NCI-H146 treated with DMSO at 0.1 percent for 48 hours (cell line): ENCODE measurements around the gene MDFIC.

ENCODE experiments used
- DNase-seq: peaks from one replicate; lab custom pipeline; 2025; ENCODE audit not compliant: unreplicated experiment; lab: John Stamatoyannopoulos, UW

Gene MDFIC

DNA sequence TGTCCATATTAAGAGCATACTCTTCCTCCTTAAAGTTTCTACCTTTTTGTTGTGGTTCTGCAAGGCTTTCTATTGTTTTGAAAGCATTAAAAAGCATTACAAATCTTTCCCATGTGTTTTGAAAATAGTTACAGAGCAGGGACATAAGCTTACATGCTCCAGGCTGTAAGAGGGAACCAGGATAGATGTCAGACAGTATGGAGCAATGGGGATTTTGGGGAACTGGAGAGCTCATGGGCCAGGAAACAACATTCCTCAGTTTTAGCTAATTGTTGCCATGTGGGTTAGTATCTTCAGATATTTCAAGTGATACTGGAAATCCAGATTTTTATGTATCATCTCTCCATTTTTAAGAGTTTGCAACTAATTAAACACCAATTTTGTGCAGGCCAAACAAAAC lies 3.5 kb downstream of the MDFIC start:
- no peak for DNase-seq

DNA sequence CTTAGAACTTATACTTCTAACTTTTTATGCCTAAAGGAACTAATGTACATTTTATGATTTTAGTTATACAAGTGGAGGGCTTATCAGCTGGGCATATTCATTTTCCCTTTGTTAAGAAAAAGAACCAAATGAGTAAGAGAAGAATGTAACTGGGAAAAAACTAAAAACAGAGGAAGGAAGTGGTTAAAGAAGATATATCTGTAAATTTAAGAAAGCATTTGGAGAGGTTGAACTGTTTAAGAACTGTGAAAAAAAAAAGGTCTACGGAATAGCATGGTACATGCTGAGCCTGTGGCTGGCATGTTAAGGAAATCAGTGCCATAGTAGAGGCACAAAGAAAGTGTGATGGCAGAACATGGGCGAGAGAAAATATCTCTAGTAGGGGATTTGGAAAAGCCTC lies 6.2 kb downstream of the MDFIC start:
- no peak for DNase-seq

- DNase-seq, result no peak
Measured at GRCh38 chr7:114929570-114929969, 7.7 kb downstream of the MDFIC start.

- DNase-seq, result no peak
Measured at GRCh38 chr7:114930107-114930661, 8.3 kb downstream of the MDFIC start.

DNA sequence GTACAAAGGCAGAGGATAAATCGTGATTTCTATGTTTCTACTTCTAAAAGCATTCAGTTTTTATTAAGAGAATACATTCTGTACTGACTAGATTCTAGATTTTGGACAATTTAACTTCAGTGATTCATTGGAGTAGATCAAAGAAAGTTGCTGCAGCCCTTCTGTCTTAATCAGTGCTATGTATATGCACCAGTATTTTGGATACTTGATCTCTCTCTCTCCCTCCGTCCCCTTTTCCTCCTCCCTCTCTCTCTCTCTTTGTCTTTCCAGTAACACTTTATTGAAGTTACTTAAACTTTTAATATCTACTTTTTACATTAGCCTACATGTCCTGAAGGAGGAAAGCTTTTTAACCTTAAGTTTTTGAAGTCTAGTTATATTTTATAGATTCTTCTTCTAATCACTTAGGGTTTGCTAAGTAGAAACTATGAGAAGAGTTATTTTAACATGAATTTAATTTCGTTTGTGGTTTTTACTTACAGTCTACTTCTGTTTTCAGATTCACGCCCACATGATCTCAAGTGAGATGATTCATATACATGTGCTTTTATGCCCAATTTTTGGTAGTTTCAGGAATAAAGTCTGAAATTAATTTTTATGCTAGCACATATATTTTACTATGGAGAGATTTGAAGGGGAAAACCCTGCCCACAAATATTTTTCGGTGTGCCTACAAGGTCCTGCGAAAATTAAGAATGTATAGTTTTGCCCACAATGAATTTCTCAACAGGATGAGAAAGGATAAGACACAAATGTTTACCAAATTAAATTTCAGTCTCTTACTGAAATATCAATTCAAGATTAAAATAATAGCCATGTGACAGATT lies 9.1 kb downstream of the MDFIC start:
- DNase-seq, result no peak

DNA sequence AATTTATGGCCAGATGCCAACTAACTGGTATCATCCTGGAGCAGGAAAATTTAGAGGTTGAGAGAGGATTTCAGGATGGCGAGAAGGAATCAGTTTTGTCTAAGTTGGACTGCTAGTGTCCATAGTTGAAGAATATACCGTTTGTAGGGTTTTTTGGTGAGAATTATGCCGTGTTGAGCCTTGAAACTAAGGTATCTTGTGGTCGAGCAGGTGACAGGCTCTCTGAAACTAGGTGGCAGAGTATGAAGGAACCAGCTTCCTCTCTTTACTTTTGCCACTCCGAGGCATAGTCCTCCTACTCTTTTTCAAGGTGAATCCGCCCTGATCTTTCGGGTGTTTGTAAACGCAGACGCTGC lies 9.7 kb downstream of the MDFIC start:
- DNase-seq, result no peak

DNA sequence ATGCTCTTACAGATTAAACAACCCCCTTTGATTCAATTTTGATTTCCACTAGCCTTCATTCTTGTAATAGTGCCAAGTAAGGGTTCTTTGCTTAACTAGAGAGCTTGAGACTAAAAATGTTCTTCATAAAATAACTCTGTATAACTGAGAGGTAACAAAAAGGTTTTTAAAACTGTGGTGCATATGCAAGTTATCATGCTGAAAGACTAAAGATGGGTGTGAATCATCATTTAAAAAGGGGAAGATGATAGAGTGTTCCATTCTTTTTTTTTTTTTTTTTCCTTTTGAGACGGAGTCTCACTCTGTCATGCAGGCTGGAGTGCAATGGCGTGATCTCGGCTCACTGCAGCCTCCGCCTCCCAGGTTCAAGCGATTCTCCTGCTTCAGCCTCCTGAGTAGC lies 11.1 kb downstream of the MDFIC start:
- no peak for DNase-seq

GRCh38 chr7:114933658-114934057 lies 11.8 kb downstream of the MDFIC start:
- DNase-seq, result no peak

GRCh38 chr7:114934086-114934485 lies 12.2 kb downstream of the MDFIC start:
- no peak for DNase-seq

DNA sequence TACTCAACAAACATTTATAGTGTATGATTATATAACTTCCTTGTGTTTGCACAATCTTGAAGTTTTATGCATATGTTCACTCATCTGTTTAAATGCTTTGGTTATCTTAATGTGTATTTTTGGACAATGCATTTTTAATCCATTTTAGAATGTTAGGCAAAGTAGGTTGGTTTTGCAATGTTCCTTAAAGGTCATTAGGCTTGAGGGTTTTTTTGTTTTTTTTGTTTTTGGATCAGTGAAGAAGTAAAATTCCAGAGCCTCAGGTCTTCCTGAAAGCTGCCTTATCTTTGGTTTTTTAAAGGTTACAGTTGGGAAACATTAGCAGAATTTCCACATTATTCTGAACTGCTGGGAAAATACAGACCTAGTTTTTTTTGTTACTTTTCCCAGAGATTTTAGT lies 12.8 kb downstream of the MDFIC start:
- DNase-seq, result no peak

DNA sequence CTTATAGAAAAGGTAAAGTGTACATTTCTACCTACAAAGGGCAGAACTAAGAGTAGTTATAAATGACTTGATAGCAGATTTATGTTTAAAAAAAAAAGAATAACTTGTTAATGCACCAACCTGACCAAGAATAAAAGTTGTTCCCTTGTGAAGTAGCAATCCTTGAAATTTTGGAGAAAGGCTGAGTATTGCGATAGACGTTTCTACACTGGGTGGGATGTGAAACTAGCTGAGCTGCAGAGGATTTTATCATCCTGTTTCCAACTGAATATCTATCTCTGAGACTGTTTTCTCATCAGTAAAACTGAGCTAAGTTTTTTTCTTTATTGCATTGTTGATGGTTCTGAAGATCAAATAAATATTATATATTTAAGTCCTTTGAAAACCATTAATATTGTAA lies 14.6 kb downstream of the MDFIC start:
- DNase-seq, result no peak

GRCh38 chr7:114937446-114937845 lies 15.6 kb downstream of the MDFIC start:
- DNase-seq, result no peak

- DNase-seq, result no peak
Measured at GRCh38 chr7:114938785-114939184, 16.9 kb downstream of the MDFIC start.

DNA sequence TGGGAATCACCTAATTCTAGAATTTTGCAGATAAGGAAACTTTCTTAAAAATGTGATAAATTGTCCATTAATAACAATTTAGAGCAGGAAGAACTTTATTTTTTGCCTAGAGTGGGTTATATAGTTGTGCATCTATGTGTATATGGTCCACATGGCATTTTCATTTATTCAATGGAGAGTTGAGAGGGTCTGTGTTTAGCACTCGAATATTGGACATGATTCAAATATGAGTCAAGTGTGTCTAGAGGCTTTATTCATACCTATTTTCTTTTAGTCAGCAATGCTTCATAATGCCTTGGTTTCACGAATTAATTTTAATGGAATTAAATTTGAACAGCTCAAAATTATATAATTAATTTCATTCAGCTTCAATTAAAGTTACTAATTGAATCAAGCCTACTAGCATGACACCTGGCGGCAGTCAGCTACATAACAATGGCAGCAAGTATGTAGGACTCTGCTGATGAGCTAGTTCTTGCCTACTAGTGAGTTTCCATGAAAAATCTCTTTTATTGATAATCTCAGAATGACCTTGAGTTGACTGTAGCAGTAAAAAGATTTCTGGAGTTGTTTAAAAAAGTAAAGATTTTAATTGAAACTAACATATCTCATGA lies 17.7 kb downstream of the MDFIC start:
- DNase-seq, result no peak

GRCh38 chr7:114940220-114940619 lies 18.3 kb downstream of the MDFIC start:
- no peak for DNase-seq

DNA sequence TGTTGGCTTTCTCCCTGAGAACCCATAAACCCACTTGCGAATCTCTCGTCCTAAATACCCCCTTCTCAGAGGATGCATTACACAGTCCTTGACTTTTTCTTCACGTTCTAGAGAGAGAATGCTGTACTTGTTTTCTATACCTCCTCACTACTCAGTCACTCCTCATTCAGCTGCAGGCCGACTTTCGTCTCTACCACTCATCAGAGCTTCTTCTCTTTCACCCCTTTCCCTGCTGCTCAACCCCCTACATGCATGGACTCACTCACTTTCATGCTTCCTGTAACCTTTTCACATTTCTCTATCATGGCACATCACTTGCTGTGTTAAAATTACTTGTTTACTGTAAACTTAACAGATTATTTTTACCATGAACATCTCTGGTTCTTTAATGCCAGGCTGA lies 19.8 kb downstream of the MDFIC start:
- DNase-seq, result no peak

DNA sequence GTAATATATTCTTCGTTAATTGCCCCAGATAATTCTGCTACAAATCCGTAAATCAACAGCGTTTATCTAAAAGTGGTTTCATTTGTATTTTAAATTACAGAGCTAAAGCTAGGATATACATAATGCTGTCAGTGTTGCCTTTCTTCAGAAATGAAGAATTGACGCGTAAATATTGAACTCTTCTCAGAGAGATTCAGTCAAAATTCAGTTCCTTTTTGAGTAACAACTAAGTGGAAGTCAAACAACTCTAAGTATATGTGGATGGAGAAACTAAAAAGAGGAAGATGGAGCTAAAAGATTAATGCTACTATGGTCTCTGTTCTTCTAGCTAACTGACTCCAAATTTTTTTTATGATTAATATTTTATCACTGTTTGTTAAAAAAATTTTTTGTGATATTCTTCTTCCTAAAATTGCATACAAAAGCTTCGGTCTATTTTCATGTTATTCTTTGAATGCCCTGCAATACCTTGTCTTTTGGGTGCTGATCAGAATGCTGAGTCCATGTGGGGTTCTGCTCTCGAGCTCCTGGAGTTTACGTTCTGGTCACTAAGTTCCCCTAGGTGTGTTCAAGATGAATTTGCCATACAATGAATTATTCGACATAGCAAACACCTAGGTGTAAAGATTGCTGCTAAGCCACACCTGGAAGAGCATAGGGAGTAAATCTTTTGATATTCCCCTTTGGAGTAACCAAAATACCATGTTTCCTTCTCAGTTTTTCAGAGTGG lies 20.7 kb downstream of the MDFIC start:
- no peak for DNase-seq

GRCh38 chr7:114943530-114943929 lies 21.6 kb downstream of the MDFIC start:
- no peak for DNase-seq

DNA sequence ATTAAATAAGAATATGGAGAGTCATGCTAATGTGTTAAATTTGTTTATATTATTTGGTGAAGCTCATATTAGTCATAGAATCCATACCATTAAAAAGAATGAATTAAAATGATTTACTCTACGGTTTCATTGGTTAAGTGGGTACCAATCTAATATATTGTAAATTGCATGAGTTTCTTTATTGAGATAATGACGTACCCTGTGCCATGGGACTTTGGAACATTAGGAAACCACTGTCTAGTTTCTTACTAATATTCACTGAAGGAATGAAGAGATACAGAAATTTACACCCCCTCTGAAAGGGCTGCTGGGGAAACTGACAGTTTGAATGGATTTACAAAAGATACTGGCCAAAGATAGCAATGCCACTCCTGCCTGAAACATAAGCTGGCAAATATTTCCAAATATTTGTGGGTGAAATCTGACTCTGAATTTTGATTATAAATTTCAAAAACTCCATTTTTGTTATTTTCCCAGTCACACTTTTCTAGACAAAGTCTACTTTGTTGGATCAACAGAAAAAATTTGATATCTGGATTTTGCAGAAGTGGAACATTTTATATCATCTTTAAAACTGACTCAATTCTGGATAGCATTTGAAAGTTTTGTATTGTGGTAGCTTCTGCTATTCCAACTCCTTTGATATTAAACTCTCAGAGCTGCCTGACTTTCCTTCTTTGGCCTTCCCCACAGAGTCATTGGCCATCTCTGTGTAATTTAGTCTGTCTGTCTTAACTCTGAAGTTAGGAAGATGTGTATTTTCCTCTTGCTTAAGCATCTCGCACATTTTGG lies 22.3 kb downstream of the MDFIC start:
- no peak for DNase-seq

GRCh38 chr7:114944745-114945625 lies 23.1 kb downstream of the MDFIC start:
- no peak for DNase-seq
